Epidermal melanocyte (primary cell): ENCODE measurements around the gene DYNLT1.
"Not testable (repeated sequence)": the region's sequence is repeated elsewhere in the genome, so short reads cannot be mapped to it uniquely, and the experiment has no call there.

Experiments used
- DNase-seq: peaks from one replicate; pipeline ENCODE4 v3.0.0; 2011; ENCODE audit warnings: low spot score; ENCODE audit not compliant: insufficient read length

DYNLT1 gene

GRCh38 chr6:158624684-158625682 is 19.6 kb downstream of the DYNLT1 start:
- DNase-seq: no peak

GRCh38 chr6:158622545-158623190 is 21.9 kb downstream of the DYNLT1 start:
- DNase-seq: no peak

GRCh38 chr6:158621694-158622544 is 22.6 kb downstream of the DYNLT1 start:
- no peak for DNase-seq

- no peak for DNase-seq
Observed at GRCh38 chr6:158620963-158621693, 23.4 kb downstream of the DYNLT1 start.

GRCh38 chr6:158619922-158620801 is 24.4 kb downstream of the DYNLT1 start:
- no peak for DNase-seq

GRCh38 chr6:158618289-158618688 is 26.3 kb downstream of the DYNLT1 start:
- DNase-seq: not testable (repeated sequence)

GRCh38 chr6:158614606-158615005 is 29.9 kb downstream of the DYNLT1 start:
- DNase-seq: not testable (repeated sequence)

- no peak for DNase-seq
Observed at GRCh38 chr6:158611541-158612370, 32.8 kb downstream of the DYNLT1 start.

- DNase-seq: no peak
Observed at GRCh38 chr6:158611039-158611438, 33.5 kb downstream of the DYNLT1 start.

- no peak for DNase-seq
Observed at GRCh38 chr6:158610319-158610968, 34.1 kb downstream of the DYNLT1 start.

- no peak for DNase-seq
Observed at GRCh38 chr6:158609455-158610155, 34.9 kb downstream of the DYNLT1 start.

GRCh38 chr6:158608221-158608620 is 36.3 kb downstream of the DYNLT1 start:
- DNase-seq: no peak

- no peak for DNase-seq
Observed at GRCh38 chr6:158607411-158608170, 37.0 kb downstream of the DYNLT1 start.

- no peak for DNase-seq
Observed at GRCh38 chr6:158606935-158607334, 37.6 kb downstream of the DYNLT1 start.

- not testable (repeated sequence) for DNase-seq
Observed at GRCh38 chr6:158606011-158606410, 38.5 kb downstream of the DYNLT1 start.

GRCh38 chr6:158605266-158605878 is 39.2 kb downstream of the DYNLT1 start:
- DNase-seq: peak; percentile 81

- DNase-seq: no peak
Observed at GRCh38 chr6:158604048-158604406, 40.5 kb downstream of the DYNLT1 start.
